T-helper 2 cell treated with Interferon-gamma antibody and Interleukin-4, amounts not matched to agents 5 μg/mL and 100 μg/mL, for 36 hours (primary cell): Measurements from ENCODE around the gene LEO1.

Experiments
- DNase-seq: peaks from one replicate; pipeline ENCODE4 v3.0.0; 2021; ENCODE audit warnings: low spot score
- H3K27ac Mint-ChIP-seq: one replicate; pipeline ENCODE4 v1.8.0; 2021; ENCODE audit warnings: mild to moderate bottlenecking, mixed read lengths
- H3K27me3 Mint-ChIP-seq: one replicate; pipeline ENCODE4 v1.8.0; 2021; ENCODE audit warnings: low read depth, mixed read lengths
- H3K36me3 Mint-ChIP-seq: one replicate; pipeline ENCODE4 v1.8.0; 2021; ENCODE audit warnings: low read depth, mixed read lengths
- H3K4me1 Mint-ChIP-seq: one replicate; pipeline ENCODE4 v1.8.0; 2021; ENCODE audit warnings: low read depth, mixed read lengths
- H3K4me3 Mint-ChIP-seq: one replicate; pipeline ENCODE4 v1.8.0; 2022; ENCODE audit warnings: mild to moderate bottlenecking, moderate library complexity, mixed read lengths
- H3K9me3 Mint-ChIP-seq: one replicate; pipeline ENCODE4 v1.8.0; 2021; ENCODE audit warnings: mixed read lengths

The LEO1 gene

GRCh38 chr15:51982013-51982769 lies 10.6 kb upstream of the LEO1 start:
- Mint-ChIP-seq H3K4me3 (peak overlapping the region; percentile 89), H3K27ac (peak overlapping the region; percentile 94), H3K9me3 (no peaks in the 10 kb centered on the region), H3K27me3 (no peaks in the 10 kb centered on the region), H3K4me1 (peaks cover 33% of the 10 kb centered on the region), H3K36me3 (no peaks in the 10 kb centered on the region)
- DNase-seq: peak; percentile 87

GRCh38 chr15:51973775-51974174 lies 2.2 kb upstream of the LEO1 start:
- H3K4me3 Mint-ChIP-seq: no peak overlapping the region
- H3K4me1 Mint-ChIP-seq: peaks cover 24% of the 10 kb centered on the region
- H3K36me3 Mint-ChIP-seq: peaks cover 9% of the 10 kb centered on the region
- peaks cover 3% of the 10 kb centered on the region for H3K27me3 Mint-ChIP-seq
- no peak overlapping the region for H3K27ac Mint-ChIP-seq
- no peaks in the 10 kb centered on the region for H3K9me3 Mint-ChIP-seq
- no peak for DNase-seq

GRCh38 chr15:51973220-51973619 lies 1.6 kb upstream of the LEO1 start:
- H3K27ac Mint-ChIP-seq: no peak overlapping the region
- DNase-seq: no peak
- peaks cover 24% of the 10 kb centered on the region for H3K4me1 Mint-ChIP-seq
- H3K27me3 Mint-ChIP-seq: peaks cover 3% of the 10 kb centered on the region
- no peak overlapping the region for H3K4me3 Mint-ChIP-seq
- H3K9me3 Mint-ChIP-seq: no peaks in the 10 kb centered on the region
- peaks cover 10% of the 10 kb centered on the region for H3K36me3 Mint-ChIP-seq

GRCh38 chr15:51971032-51971374 lies 575 bp downstream of the LEO1 start:
- Mint-ChIP-seq H3K27me3 (peaks cover 3% of the 10 kb centered on the region), H3K4me3 (peak overlapping the region; percentile 98), H3K27ac (peak overlapping the region; percentile 96), H3K4me1 (peaks cover 27% of the 10 kb centered on the region), H3K9me3 (peaks cover 14% of the 10 kb centered on the region), H3K36me3 (peaks cover 29% of the 10 kb centered on the region)
- DNase-seq: no peak

- no peak for DNase-seq
- Mint-ChIP-seq H3K9me3 (peaks cover 14% of the 10 kb centered on the region), H3K27ac (peak overlapping the region; percentile 96), H3K4me1 (peaks cover 31% of the 10 kb centered on the region), H3K36me3 (peaks cover 36% of the 10 kb centered on the region), H3K27me3 (peaks cover 3% of the 10 kb centered on the region), H3K4me3 (peak overlapping the region; percentile 98)
Observed at GRCh38 chr15:51970132-51970817, 1.3 kb downstream of the LEO1 start.

GRCh38 chr15:51969728-51970127 lies 1.9 kb downstream of the LEO1 start:
- no peak for DNase-seq
- H3K36me3 Mint-ChIP-seq: peaks cover 42% of the 10 kb centered on the region
- peak overlapping the region; percentile 32 for H3K27ac Mint-ChIP-seq
- peaks cover 3% of the 10 kb centered on the region for H3K27me3 Mint-ChIP-seq
- H3K9me3 Mint-ChIP-seq: peaks cover 14% of the 10 kb centered on the region
- peak overlapping the region; percentile 98 for H3K4me3 Mint-ChIP-seq
- peaks cover 34% of the 10 kb centered on the region for H3K4me1 Mint-ChIP-seq

- Mint-ChIP-seq H3K4me3 (no peak overlapping the region), H3K27ac (no peak overlapping the region), H3K9me3 (peaks cover 14% of the 10 kb centered on the region), H3K4me1 (peaks cover 30% of the 10 kb centered on the region), H3K27me3 (peaks cover 3% of the 10 kb centered on the region), H3K36me3 (peaks cover 53% of the 10 kb centered on the region)
- DNase-seq: no peak
Observed at GRCh38 chr15:51967583-51967982, 4.0 kb downstream of the LEO1 start.

GRCh38 chr15:51966192-51966591 lies 5.4 kb downstream of the LEO1 start:
- Mint-ChIP-seq H3K9me3 (peaks cover 14% of the 10 kb centered on the region), H3K4me1 (peaks cover 28% of the 10 kb centered on the region), H3K4me3 (no peak overlapping the region), H3K27me3 (no peaks in the 10 kb centered on the region), H3K27ac (peak overlapping the region; percentile 50), H3K36me3 (peaks cover 59% of the 10 kb centered on the region)
- DNase-seq: no peak

- H3K27ac Mint-ChIP-seq: peak overlapping the region; percentile 50
Observed at GRCh38 chr15:51965691-51966090, 5.9 kb downstream of the LEO1 start.

GRCh38 chr15:51955504-51955903 lies 16.1 kb downstream of the LEO1 start:
- no peak for DNase-seq
- H3K27me3 Mint-ChIP-seq: no peaks in the 10 kb centered on the region
- no peak overlapping the region for H3K27ac Mint-ChIP-seq
- peaks cover 5% of the 10 kb centered on the region for H3K4me1 Mint-ChIP-seq
- H3K36me3 Mint-ChIP-seq: peaks cover 61% of the 10 kb centered on the region
- no peak overlapping the region for H3K4me3 Mint-ChIP-seq
- H3K9me3 Mint-ChIP-seq: no peaks in the 10 kb centered on the region

More at GRCh38 chr15:51965691-51966090, 5.9 kb downstream of the LEO1 start:
- no peak for DNase-seq
- Mint-ChIP-seq H3K4me1 (peaks cover 27% of the 10 kb centered on the region), H3K36me3 (peaks cover 60% of the 10 kb centered on the region), H3K9me3 (peaks cover 14% of the 10 kb centered on the region), H3K27me3 (no peaks in the 10 kb centered on the region), H3K4me3 (no peak overlapping the region)

- H3K4me1 Mint-ChIP-seq: no peaks in the 10 kb centered on the region
- H3K27me3 Mint-ChIP-seq: no peaks in the 10 kb centered on the region
- no peak for DNase-seq
- H3K27ac Mint-ChIP-seq: no peak overlapping the region
- no peak overlapping the region for H3K4me3 Mint-ChIP-seq
- no peaks in the 10 kb centered on the region for H3K9me3 Mint-ChIP-seq
- H3K36me3 Mint-ChIP-seq: peaks cover 62% of the 10 kb centered on the region
Observed at GRCh38 chr15:51952805-51953204, 18.8 kb downstream of the LEO1 start.

GRCh38 chr15:51947124-51947523 lies 24.5 kb downstream of the LEO1 start:
- Mint-ChIP-seq H3K36me3 (peaks cover 70% of the 10 kb centered on the region), H3K4me1 (peaks cover 4% of the 10 kb centered on the region), H3K4me3 (no peak overlapping the region), H3K27ac (peak overlapping the region; percentile 68), H3K27me3 (no peaks in the 10 kb centered on the region), H3K9me3 (no peaks in the 10 kb centered on the region)
- no peak for DNase-seq

- H3K4me1 Mint-ChIP-seq: peaks cover 17% of the 10 kb centered on the region
- no peaks in the 10 kb centered on the region for H3K9me3 Mint-ChIP-seq
- no peak overlapping the region for H3K4me3 Mint-ChIP-seq
- no peaks in the 10 kb centered on the region for H3K27me3 Mint-ChIP-seq
- peaks cover 49% of the 10 kb centered on the region for H3K36me3 Mint-ChIP-seq
- H3K27ac Mint-ChIP-seq: no peak overlapping the region
- DNase-seq: no peak
Observed at GRCh38 chr15:51939216-51939615, 32.4 kb downstream of the LEO1 start.

GRCh38 chr15:51938286-51938685 lies 33.3 kb downstream of the LEO1 start:
- no peaks in the 10 kb centered on the region for H3K9me3 Mint-ChIP-seq
- DNase-seq: no peak
- no peaks in the 10 kb centered on the region for H3K27me3 Mint-ChIP-seq
- H3K27ac Mint-ChIP-seq: no peak overlapping the region
- peaks cover 42% of the 10 kb centered on the region for H3K36me3 Mint-ChIP-seq
- no peak overlapping the region for H3K4me3 Mint-ChIP-seq
- H3K4me1 Mint-ChIP-seq: peaks cover 15% of the 10 kb centered on the region
